GM12873 (cell line): Measurements from ENCODE around the gene POLR1A.

Experiments used
- CTCF ChIP-seq: IDR thresholded peaks from 2 replicates; pipeline ENCODE4 v1.5.1; 2012; ENCODE audit warnings: low read depth, mild to moderate bottlenecking, moderate library complexity, low read length, control low read depth; ENCODE audit not compliant: insufficient read depth; ENCODE audit errors: missing control alignments

The POLR1A gene

DNA sequence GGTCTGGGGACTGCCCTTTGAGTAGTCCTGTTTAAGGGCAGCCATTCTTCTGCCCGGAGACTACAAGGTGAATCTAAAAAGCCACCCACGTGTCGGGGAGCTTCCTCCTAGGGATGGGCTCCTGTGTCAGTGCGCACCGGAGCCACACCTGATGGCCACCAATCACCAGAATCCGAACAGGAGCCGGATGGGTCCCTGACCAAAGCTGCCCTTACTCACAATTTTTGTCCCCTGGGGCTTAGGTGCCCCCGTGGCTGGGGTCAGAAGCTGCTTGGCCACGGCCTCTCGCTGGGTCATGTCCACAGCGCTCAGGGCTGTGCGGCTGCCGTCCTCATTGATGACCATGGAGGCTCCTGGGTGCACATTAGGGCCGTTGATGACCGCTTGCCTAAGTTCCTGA, 30.9 kb downstream of the POLR1A start:
- no peak for TF ChIP-seq CTCF

- no peak for TF ChIP-seq CTCF
Measured at GRCh38 chr2:86074256-86074655, 31.4 kb downstream of the POLR1A start.

- TF ChIP-seq CTCF, result no peak
Measured at GRCh38 chr2:86073225-86073624, 32.5 kb downstream of the POLR1A start.

DNA sequence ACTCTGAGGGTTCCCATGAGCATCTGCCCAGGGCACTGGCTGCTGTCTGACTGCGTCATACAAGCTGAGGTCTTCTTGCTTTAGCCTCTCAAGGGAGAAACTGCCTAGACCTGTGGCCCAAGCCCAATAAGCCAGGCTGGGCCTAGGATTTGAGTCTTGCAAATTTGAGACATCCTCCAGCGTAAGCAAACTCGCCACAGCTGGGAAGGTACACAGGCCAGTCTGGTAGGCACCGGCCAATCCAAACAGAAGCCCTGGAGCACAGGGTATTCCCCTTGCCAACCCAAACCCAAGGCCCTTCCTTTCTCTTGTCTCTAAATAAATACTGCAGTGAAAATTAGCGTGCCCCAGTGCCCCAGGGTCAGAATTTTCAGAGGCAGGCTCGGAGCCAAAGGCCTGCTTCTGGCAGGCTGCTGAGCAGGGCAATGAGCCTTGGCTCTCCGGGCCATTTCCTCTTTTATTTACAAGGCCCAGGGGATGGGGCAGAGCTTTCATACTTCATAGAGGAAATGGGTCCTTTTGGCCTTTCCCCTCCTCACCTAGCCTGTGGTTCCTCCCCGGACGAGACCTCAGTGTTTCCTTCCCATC, 33.3 kb downstream of the POLR1A start:
- no peak for TF ChIP-seq CTCF

DNA sequence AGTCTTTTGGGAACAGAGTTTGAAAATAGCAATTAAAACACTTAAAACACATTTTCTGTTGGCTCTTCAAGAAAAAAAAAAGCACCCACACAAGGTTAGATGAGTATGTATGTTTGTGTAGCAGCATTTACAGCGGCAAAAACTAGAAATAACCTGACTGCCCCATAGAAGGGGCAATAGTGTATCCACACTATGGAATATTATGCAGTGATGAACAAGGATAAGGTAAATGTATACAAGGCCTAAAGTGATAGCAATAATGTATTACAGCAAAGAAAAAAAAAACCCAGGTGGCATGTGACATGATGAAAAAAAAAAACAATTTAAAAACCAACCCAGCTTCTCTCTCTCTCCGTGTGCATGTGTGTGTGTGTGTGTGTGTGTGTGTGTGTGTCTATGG, 34.8 kb downstream of the POLR1A start:
- TF ChIP-seq CTCF, result no peak

GRCh38 chr2:86069783-86070339, 35.8 kb downstream of the POLR1A start:
- TF ChIP-seq CTCF, result no peak

- TF ChIP-seq CTCF, result no peak
Measured at GRCh38 chr2:86069091-86069685, 36.5 kb downstream of the POLR1A start.
